Panc1 (cell line): Measurements from ENCODE around the gene SMPX.

Source experiments
- SIN3A ChIP-seq: IDR thresholded peaks from 2 replicates; pipeline ENCODE4 v1.6.1; 2012; ENCODE audit warnings: low read depth, mild to moderate bottlenecking, low read length, moderate library complexity, borderline replicate concordance; ENCODE audit not compliant: insufficient read depth
- TF ChIP-seq, protein P1 (sequence below): fragments of 450-650 bp; IDR thresholded peaks from 2 replicates; pipeline ENCODE4 v1.5.1; 2017; ENCODE audit warnings: mild to moderate bottlenecking

DNA sequence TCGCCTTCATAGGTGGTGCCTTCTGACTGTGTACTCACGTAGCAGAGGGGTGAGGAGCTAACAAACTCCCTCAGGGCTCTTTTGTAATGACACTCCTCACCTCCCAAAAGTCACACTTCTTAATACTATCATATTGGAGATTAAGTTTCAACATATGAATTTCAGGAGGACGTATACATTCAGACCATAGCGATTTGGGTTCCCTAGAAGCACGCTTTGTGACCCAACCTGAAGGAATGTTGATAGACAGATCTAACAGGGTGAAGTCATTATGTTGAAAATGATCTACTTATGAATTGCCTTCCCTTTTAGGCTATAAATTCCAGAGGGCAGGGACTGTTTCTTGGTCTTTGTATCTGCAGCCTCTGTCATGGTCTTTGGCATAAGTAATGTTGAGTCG lies 96.6 kb downstream of the SMPX start:
- no peak for TF ChIP-seq SIN3A
- TF ChIP-seq, protein P1, sequence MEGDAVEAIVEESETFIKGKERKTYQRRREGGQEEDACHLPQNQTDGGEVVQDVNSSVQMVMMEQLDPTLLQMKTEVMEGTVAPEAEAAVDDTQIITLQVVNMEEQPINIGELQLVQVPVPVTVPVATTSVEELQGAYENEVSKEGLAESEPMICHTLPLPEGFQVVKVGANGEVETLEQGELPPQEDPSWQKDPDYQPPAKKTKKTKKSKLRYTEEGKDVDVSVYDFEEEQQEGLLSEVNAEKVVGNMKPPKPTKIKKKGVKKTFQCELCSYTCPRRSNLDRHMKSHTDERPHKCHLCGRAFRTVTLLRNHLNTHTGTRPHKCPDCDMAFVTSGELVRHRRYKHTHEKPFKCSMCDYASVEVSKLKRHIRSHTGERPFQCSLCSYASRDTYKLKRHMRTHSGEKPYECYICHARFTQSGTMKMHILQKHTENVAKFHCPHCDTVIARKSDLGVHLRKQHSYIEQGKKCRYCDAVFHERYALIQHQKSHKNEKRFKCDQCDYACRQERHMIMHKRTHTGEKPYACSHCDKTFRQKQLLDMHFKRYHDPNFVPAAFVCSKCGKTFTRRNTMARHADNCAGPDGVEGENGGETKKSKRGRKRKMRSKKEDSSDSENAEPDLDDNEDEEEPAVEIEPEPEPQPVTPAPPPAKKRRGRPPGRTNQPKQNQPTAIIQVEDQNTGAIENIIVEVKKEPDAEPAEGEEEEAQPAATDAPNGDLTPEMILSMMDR: no peak
